Measurements from ENCODE around the gene CELF1.

DNA sequence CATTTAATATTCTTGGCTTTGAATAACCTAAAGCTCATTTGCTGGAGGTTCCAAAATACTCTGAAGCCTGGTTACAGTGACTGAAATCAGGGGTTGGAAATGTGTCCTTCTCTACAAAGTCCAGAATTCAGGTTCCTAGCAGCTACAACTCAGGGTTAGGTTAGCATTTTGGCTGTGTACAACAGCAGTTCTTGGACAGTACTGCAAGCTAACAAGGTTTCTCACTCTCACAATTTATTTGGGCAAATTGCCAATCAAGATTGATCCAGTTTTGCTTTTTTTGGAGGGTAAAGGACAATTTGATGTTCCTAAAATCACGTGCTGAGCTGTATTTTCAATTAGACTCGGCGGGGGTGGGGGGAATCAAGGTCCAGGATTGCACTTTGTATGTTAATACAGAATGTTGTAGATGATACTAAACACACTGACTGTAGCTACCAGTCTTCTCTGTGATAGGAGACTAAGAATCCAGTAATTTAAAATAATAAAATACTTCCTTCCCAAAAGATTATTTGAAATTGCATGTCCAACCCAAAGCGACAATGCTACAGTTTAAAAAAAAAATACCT is 54.3 kb downstream of the CELF1 start:
- TF ChIP-seq, protein P1, sequence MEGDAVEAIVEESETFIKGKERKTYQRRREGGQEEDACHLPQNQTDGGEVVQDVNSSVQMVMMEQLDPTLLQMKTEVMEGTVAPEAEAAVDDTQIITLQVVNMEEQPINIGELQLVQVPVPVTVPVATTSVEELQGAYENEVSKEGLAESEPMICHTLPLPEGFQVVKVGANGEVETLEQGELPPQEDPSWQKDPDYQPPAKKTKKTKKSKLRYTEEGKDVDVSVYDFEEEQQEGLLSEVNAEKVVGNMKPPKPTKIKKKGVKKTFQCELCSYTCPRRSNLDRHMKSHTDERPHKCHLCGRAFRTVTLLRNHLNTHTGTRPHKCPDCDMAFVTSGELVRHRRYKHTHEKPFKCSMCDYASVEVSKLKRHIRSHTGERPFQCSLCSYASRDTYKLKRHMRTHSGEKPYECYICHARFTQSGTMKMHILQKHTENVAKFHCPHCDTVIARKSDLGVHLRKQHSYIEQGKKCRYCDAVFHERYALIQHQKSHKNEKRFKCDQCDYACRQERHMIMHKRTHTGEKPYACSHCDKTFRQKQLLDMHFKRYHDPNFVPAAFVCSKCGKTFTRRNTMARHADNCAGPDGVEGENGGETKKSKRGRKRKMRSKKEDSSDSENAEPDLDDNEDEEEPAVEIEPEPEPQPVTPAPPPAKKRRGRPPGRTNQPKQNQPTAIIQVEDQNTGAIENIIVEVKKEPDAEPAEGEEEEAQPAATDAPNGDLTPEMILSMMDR (IDR thresholded peaks at IDR 0.05) = no peak
- TF ChIP-seq EZH2 (IDR thresholded peaks at IDR 0.05; ENCODE audit: borderline replicate concordance, insufficient read depth, low read depth, low read length, poor library complexity, severe bottlenecking) = no peak
